GM23338 (cell line): ENCODE measurements around the gene FOXN1. TPM values are rescaled to one million over a fixed set of nuclear protein-coding genes. Genes with fewer than 3 reads are reported as not detected.

Experiments
- ETS1 ChIP-seq: IDR thresholded peaks from 2 replicates; pipeline ENCODE4 v1.6.1; 2016; ENCODE audit warnings: antibody characterized with exemption
- EZH2 ChIP-seq: fragments of 200-600 bp; sonication (generic); IDR thresholded peaks from one replicate; pipeline ENCODE4 v1.8.0; 2017; ENCODE audit warnings: antibody characterized with exemption, mild to moderate bottlenecking, low read depth; ENCODE audit not compliant: unreplicated experiment
- EZH2phosphoT487 ChIP-seq: fragments of 200-600 bp; sonication (generic); IDR thresholded peaks from one replicate; pipeline ENCODE4 v1.8.1; 2018; ENCODE audit warnings: antibody characterized with exemption; ENCODE audit not compliant: unreplicated experiment
- JUNB ChIP-seq: IDR thresholded peaks from one replicate; pipeline ENCODE4 v1.6.1; 2016; ENCODE audit warnings: antibody characterized with exemption; ENCODE audit not compliant: unreplicated experiment
- NANOG ChIP-seq: IDR thresholded peaks from 2 replicates; pipeline ENCODE4 v1.6.1; 2016; ENCODE audit warnings: antibody characterized with exemption, borderline replicate concordance
- POLR2AphosphoS5 ChIP-seq: IDR thresholded peaks from 2 replicates; pipeline ENCODE4 v1.6.1; 2016; ENCODE audit warnings: antibody characterized with exemption, low read depth
- STAT1 ChIP-seq: IDR thresholded peaks from one replicate; pipeline ENCODE4 v1.6.1; 2016; ENCODE audit warnings: antibody characterized with exemption; ENCODE audit not compliant: unreplicated experiment
- ZNF331 ChIP-seq: fragments of 250-450 bp; sonication (Bioruptor Pico); IDR thresholded peaks from 2 replicates; pipeline ENCODE4 v1.5.0; 2020; ENCODE audit warnings: low read depth, mild to moderate bottlenecking, moderate library complexity
- ZNF462 ChIP-seq: fragments of 250-450 bp; sonication (Bioruptor Pico); IDR thresholded peaks from 2 replicates; pipeline ENCODE4 v1.5.0; 2020; ENCODE audit warnings: mild to moderate bottlenecking, moderate library complexity
- polyA plus RNA-seq: library from polyadenylated mRNA; unstranded; fragments of >200 nt; fragmentation: Nextera tagmentation; extraction: Ambion mirVana; gene quantifications from 2 replicates; pipeline ENCODE4 v1.2.1, GENCODE V29; 2016
- total RNA-seq: library from RNA; depleted of rRNA; stranded (reverse); fragments of >200 nt; shearing (Covaris generic); gene quantifications from 2 replicates; pipeline ENCODE4 v1.2.3, GENCODE V29; 2014

Gene FOXN1
- total and polyA plus RNA-seq, 2 experiments from 2014 or later, result not detected

- no peak for TF ChIP-seq ZNF462 (CRISPR knock-in tag)
- TF ChIP-seq ZNF331 (CRISPR knock-in tag), result no peak
- no peak for TF ChIP-seq POLR2AphosphoS5
- TF ChIP-seq STAT1, result no peak
- no peak for TF ChIP-seq EZH2
- no peak for TF ChIP-seq EZH2phosphoT487
- TF ChIP-seq ETS1, result no peak
- no peak for TF ChIP-seq NANOG
- no peak for TF ChIP-seq JUNB
These were observed 17.7 kb downstream of the FOXN1 start (continued) for GRCh38 chr17:28523876-28524275.
